RWPE2 (cell line): Measurements from ENCODE around the gene FOXQ1.

Experiments used
- ATAC-seq: fragments of 200-7000 bp; cut with Tn5 transposase; 3 replicates; pipeline ENCODE4 v1.9.1; 2021; ENCODE audit warnings: low read depth
- DNase-seq: peaks from one replicate; pipeline ENCODE4 v3.0.0-alpha.2; 2020; ENCODE audit warnings: low spot score
- H3K27ac ChIP-seq: fragments of 450-650 bp; 2 replicates; pipeline ENCODE4 v1.5.1; 2017; ENCODE audit warnings: mild to moderate bottlenecking; ENCODE audit not compliant: poor library complexity, severe bottlenecking
- H3K27me3 ChIP-seq: fragments of 250-450 bp; sonication (Bioruptor Pico); 2 replicates; pipeline ENCODE4 v1.5.1; 2021; ENCODE audit warnings: mild to moderate bottlenecking, moderate library complexity; ENCODE audit not compliant: insufficient read depth, poor library complexity, severe bottlenecking
- H3K36me3 ChIP-seq: fragments of 250-450 bp; sonication (Bioruptor Pico); 2 replicates; pipeline ENCODE4 v1.5.1; 2020; ENCODE audit warnings: low read depth, mild to moderate bottlenecking, moderate library complexity
- H3K4me1 ChIP-seq: fragments of 250-450 bp; sonication (Bioruptor Pico); 2 replicates; pipeline ENCODE4 v1.5.1; 2021; ENCODE audit warnings: mild to moderate bottlenecking, moderate library complexity; ENCODE audit not compliant: insufficient read depth, poor library complexity, severe bottlenecking
- H3K4me3 ChIP-seq: fragments of 250-450 bp; sonication (Bioruptor Pico); 2 replicates; pipeline ENCODE4 v1.5.1; 2021; ENCODE audit warnings: mild to moderate bottlenecking, moderate library complexity; ENCODE audit not compliant: severe bottlenecking
- H3K9me3 ChIP-seq: fragments of 250-450 bp; sonication (Bioruptor Pico); 2 replicates; pipeline ENCODE4 v1.5.1; 2021; ENCODE audit warnings: mild to moderate bottlenecking, moderate library complexity; ENCODE audit not compliant: severe bottlenecking
- CTCF ChIP-seq: fragments of 450-650 bp; IDR thresholded peaks from one replicate; pipeline ENCODE4 v1.5.1; 2017; ENCODE audit warnings: mild to moderate bottlenecking, moderate library complexity; ENCODE audit not compliant: poor library complexity, severe bottlenecking

Gene FOXQ1

GRCh38 chr6:1296542-1296941 is 15.4 kb upstream of the FOXQ1 start:
- no peak for TF ChIP-seq CTCF
- Histone ChIP-seq H3K27me3 (no peaks in the 10 kb centered on the region), H3K36me3 (no peaks in the 10 kb centered on the region), H3K9me3 (no peaks in the 10 kb centered on the region), H3K27ac (peak overlapping the region; percentile 32), H3K4me1 (peaks cover 20% of the 10 kb centered on the region), H3K4me3 (no peak overlapping the region)
- no peak for DNase-seq
- peak; percentile 91 for ATAC-seq

- Histone ChIP-seq H3K27me3 (no peaks in the 10 kb centered on the region), H3K9me3 (peaks cover 2% of the 10 kb centered on the region), H3K36me3 (no peaks in the 10 kb centered on the region), H3K4me3 (no peak overlapping the region), H3K4me1 (peaks cover 20% of the 10 kb centered on the region), H3K27ac (peak overlapping the region; percentile 38)
- no peak for DNase-seq
- ATAC-seq = peak; percentile 88
- TF ChIP-seq CTCF = no peak
These were observed 14.2 kb upstream of the FOXQ1 start for GRCh38 chr6:1297746-1298145.

- no peak overlapping the region for H3K27ac ChIP-seq
- TF ChIP-seq CTCF = no peak
- no peaks in the 10 kb centered on the region for H3K36me3 ChIP-seq
- peaks cover 2% of the 10 kb centered on the region for H3K9me3 ChIP-seq
- H3K4me1 ChIP-seq = peaks cover 20% of the 10 kb centered on the region
- no peak overlapping the region for H3K4me3 ChIP-seq
- H3K27me3 ChIP-seq = no peaks in the 10 kb centered on the region
- ATAC-seq (no peak), DNase-seq (no peak)
These were observed 13.1 kb upstream of the FOXQ1 start for GRCh38 chr6:1298768-1299167.

- H3K36me3 ChIP-seq = no peaks in the 10 kb centered on the region
- ATAC-seq = no peak
These were observed 5.8 kb upstream of the FOXQ1 start for GRCh38 chr6:1306133-1306532.

More at GRCh38 chr6:1306133-1306532, 5.8 kb upstream of the FOXQ1 start:
- Histone ChIP-seq H3K9me3 (peaks cover 2% of the 10 kb centered on the region), H3K27ac (no peak overlapping the region), H3K4me3 (no peak overlapping the region), H3K27me3 (no peaks in the 10 kb centered on the region), H3K4me1 (no peaks in the 10 kb centered on the region)
- TF ChIP-seq CTCF = no peak
- no peak for DNase-seq
